RCC 7860 (cell line): ENCODE results near the gene RAD23B.
"Not testable (repeated sequence)": the region's sequence is repeated elsewhere in the genome, so short reads cannot be mapped to it uniquely, and the experiment has no call there.

Experiments
- DNase-seq: peaks from one replicate; pipeline ENCODE4 v3.0.0-alpha.2; 2015; ENCODE audit warnings: low spot score
- FAIRE-seq: peaks from 2 replicates; lab custom pipeline; 2012; peaks lifted over from hg19 to GRCh38; lab: Jason Lieb, UNC

The RAD23B gene

GRCh38 chr9:107288701-107289100 is 5.6 kb downstream of the RAD23B start:
- no peak for FAIRE-seq
- DNase-seq, result no peak

GRCh38 chr9:107290619-107291018 is 7.5 kb downstream of the RAD23B start:
- FAIRE-seq, result no peak
- DNase-seq, result no peak

GRCh38 chr9:107292821-107293542 is 9.9 kb downstream of the RAD23B start:
- no peak for FAIRE-seq
- no peak for DNase-seq

- FAIRE-seq, result no peak
Measured at GRCh38 chr9:107293543-107294085, 10.5 kb downstream of the RAD23B start.

GRCh38 chr9:107294756-107295155 is 11.7 kb downstream of the RAD23B start:
- FAIRE-seq (no peak), DNase-seq (no peak)

More at GRCh38 chr9:107293543-107294085, 10.5 kb downstream of the RAD23B start:
- DNase-seq, result no peak

GRCh38 chr9:107295995-107296394 is 12.9 kb downstream of the RAD23B start:
- FAIRE-seq, result no peak

GRCh38 chr9:107296592-107296991 is 13.5 kb downstream of the RAD23B start:
- not testable (repeated sequence) for FAIRE-seq

More at GRCh38 chr9:107295995-107296394, 12.9 kb downstream of the RAD23B start:
- no peak for DNase-seq

GRCh38 chr9:107299437-107299836 is 16.4 kb downstream of the RAD23B start:
- no peak for DNase-seq
- no peak for FAIRE-seq

More at GRCh38 chr9:107296592-107296991, 13.5 kb downstream of the RAD23B start:
- DNase-seq, result not testable (repeated sequence)

- DNase-seq (no peak), FAIRE-seq (no peak)
Measured at GRCh38 chr9:107306308-107306707, 23.2 kb downstream of the RAD23B start.

GRCh38 chr9:107307331-107307730 is 24.3 kb downstream of the RAD23B start:
- FAIRE-seq (no peak), DNase-seq (no peak)

GRCh38 chr9:107308461-107308860 is 25.4 kb downstream of the RAD23B start:
- no peak for DNase-seq
- FAIRE-seq, result no peak

GRCh38 chr9:107309271-107309670 is 26.2 kb downstream of the RAD23B start:
- no peak for DNase-seq
- FAIRE-seq, result no peak

GRCh38 chr9:107312376-107313050 is 29.4 kb downstream of the RAD23B start:
- FAIRE-seq, result no peak
- no peak for DNase-seq

- FAIRE-seq, result no peak
- DNase-seq, result no peak
Measured at GRCh38 chr9:107313555-107314096, 30.5 kb downstream of the RAD23B start.

GRCh38 chr9:107314763-107315162 is 31.7 kb downstream of the RAD23B start:
- FAIRE-seq (no peak), DNase-seq (no peak)

- DNase-seq (no peak), FAIRE-seq (no peak)
Measured at GRCh38 chr9:107316795-107317661, 33.9 kb downstream of the RAD23B start.

- DNase-seq, result no peak
- FAIRE-seq, result no peak
Measured at GRCh38 chr9:107322643-107323042, 39.6 kb downstream of the RAD23B start.

GRCh38 chr9:107323836-107324585 is 40.9 kb downstream of the RAD23B start:
- DNase-seq (no peak), FAIRE-seq (no peak)

GRCh38 chr9:107325842-107326241 is 42.8 kb downstream of the RAD23B start:
- peak; percentile 2 for FAIRE-seq
- no peak for DNase-seq

GRCh38 chr9:107328510-107328909 is 45.4 kb downstream of the RAD23B start:
- FAIRE-seq (no peak), DNase-seq (no peak)
